ENCODE data around the gene MIXL1. TPM values are rescaled to one million over a fixed set of nuclear protein-coding genes. Genes with fewer than 3 reads are reported as not detected.

The MIXL1 gene
- total RNA-seq, 4 donors from 2014 or later = 0.32 TPM; not detected in 3

DNA sequence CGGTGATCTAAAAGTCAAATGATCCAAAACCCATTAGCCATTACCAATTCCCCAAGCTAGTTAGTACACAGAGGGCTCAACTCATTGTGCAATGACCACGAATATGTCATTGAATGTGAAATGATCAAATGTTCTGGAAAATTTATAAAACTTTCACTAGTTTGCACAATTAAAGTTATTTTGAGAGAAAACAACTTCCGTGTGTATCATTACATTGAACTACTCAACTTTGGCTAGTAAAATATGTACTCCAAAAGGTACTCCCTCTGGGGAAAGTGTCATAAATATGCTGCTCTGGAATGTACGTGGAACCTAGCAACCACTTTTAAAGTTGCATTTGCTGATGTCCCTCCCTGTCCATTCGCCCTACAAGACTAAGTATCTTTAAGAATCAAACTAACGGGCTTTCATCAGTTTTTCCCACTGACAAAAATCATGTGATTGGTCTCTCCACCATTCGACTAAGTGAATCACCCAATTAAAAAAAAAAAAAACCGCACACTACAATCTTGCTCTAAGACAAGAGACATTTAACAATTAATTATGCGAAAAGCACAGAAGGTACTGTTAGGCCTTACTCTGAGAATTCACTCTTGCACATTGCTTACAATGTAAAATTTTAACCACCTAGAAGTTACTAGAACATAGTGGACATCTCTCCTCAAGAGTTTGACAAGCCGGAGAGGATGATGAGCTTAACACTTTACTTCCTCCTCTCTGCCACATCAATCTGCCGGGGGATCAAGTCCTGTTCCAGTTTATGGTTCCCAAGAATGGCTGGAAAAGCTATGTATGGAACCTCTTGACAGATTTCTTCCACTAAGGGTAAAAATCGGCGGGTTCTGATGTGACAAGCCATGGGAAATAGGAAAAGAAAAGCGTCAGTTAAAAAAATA, 38.1 kb upstream of the MIXL1 start:
- H3K27ac ChIP-seq = peak overlapping the region; percentile 93 to 98 (median 95)
- no peaks in the 10 kb centered on the region for H3K9me3 ChIP-seq
- in situ Hi-C loops (cut with MboI; ENCODE audit: low pct_ligation_motif_present in 1 of 4, low pct_unique_long_range_greater_than_20kb in 1 of 4, low sequenced_read_pairs in 3 of 4) (loop anchor here in 1 of 4 donors (5.0 kb wide), 1 partner anchor 53 kb away; no protein-coding TSS in a partner anchor), intact Hi-C loops (cut with DNase I; ENCODE audit: low total_unique reads) (no loop called here)
- no peak for DNase-seq
- WGBS, 2 donors (ENCODE audit: low coverage in 1 of 2) = 20 to 24% methylated on average over 13 to 14 of the region's 14 CpGs
- H3K27me3 ChIP-seq = no peaks in the 10 kb centered on the region
- TF ChIP-seq EP300 (IDR thresholded peaks at IDR 0.05; ENCODE audit: low read depth) = no peak
- peak overlapping the region; percentile 66 to 97 (median 83) for H3K4me3 ChIP-seq
- peaks cover 0 to 3% (median 0%) of the 10 kb centered on the region in 4 donors for H3K36me3 ChIP-seq
- peaks cover 31 to 50% (median 39%) of the 10 kb centered on the region in 4 donors for H3K4me1 ChIP-seq

DNA sequence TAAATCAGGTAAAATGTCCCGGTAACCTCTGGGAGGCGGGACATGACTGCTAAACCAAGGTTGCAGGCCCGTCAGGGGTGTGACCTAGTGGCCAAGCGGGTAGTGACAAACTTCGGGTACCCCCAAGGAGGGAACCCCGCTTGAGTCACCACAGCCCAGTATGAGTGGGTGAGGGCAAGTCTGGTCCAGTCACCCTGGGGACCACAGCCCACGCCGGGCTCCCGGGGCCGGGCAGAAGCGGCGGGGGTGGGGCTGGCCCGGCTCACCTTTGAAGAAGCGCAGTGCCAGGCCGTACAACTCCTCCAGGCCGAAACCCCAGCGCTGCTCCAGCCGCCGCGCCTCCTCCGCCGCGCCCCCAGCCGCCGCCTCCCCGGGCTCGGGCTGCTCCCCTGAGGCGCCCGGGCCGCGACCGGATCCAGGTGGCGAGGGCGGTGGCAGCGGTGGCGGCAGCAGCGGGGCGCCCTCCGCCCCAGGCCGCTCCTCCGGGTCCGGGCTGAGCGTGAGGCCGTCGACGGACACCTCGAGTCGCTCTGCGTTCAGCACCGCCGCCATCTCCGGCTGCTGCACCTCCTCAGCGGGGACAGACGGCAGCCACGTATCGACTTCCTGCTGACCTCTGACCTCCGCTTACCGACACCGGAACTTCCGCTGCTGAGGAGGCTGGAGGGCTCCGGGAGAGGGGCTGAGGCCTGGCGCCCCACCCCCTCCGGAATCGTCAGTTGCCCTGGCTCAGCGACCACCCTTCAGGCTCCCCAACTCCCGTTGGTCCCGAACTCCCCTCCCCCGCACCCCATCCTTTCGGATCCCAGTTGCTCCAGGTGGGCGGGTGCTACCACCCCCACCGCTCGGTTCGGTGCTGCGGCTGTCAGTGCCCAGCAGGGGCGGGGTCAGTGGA, 37.1 kb upstream of the MIXL1 start, which contains the start of gene ACBD3:
Gene ACBD3 (minus strand): TSS at position 618 of the 895 bp plus-strand sequence. CDS start 66 bp downstream, at position 552.
- H3K27me3 ChIP-seq = no peaks in the 10 kb centered on the region
- intact Hi-C loops (cut with DNase I; ENCODE audit: low total_unique reads) (no loop called here), in situ Hi-C loops (cut with MboI; ENCODE audit: low pct_ligation_motif_present in 1 of 4, low pct_unique_long_range_greater_than_20kb in 1 of 4, low sequenced_read_pairs in 3 of 4) (loop anchor here in 1 of 4 donors (5.0 kb wide), 1 partner anchor 54 kb away; no protein-coding TSS in a partner anchor)
- no peaks in the 10 kb centered on the region for H3K36me3 ChIP-seq
- peak; percentile 92 to 96 (median 96) for TF ChIP-seq POLR2AphosphoS5 (IDR thresholded peaks at IDR 0.05)
- TF ChIP-seq, protein P1, sequence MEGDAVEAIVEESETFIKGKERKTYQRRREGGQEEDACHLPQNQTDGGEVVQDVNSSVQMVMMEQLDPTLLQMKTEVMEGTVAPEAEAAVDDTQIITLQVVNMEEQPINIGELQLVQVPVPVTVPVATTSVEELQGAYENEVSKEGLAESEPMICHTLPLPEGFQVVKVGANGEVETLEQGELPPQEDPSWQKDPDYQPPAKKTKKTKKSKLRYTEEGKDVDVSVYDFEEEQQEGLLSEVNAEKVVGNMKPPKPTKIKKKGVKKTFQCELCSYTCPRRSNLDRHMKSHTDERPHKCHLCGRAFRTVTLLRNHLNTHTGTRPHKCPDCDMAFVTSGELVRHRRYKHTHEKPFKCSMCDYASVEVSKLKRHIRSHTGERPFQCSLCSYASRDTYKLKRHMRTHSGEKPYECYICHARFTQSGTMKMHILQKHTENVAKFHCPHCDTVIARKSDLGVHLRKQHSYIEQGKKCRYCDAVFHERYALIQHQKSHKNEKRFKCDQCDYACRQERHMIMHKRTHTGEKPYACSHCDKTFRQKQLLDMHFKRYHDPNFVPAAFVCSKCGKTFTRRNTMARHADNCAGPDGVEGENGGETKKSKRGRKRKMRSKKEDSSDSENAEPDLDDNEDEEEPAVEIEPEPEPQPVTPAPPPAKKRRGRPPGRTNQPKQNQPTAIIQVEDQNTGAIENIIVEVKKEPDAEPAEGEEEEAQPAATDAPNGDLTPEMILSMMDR (IDR thresholded peaks at IDR 0.05) = peak in 3 of 5 experiments; percentile 21 to 47 (median 39)
- TF ChIP-seq EP300 (IDR thresholded peaks at IDR 0.05; ENCODE audit: low read depth) = no peak
- peak; percentile 87 for TF ChIP-seq POLR2A (IDR thresholded peaks at IDR 0.05)
- H3K27ac ChIP-seq = peak within 1 kb of the TSS; percentile 93 to 98 (median 95)
- H3K9me3 ChIP-seq = no peaks in the 10 kb centered on the region
- DNase-seq = peak; percentile 90
- H3K4me3 ChIP-seq = peak within 1 kb of the TSS; percentile 66 to 97 (median 83)
- 1% methylated on average over 62 of the region's 75 CpGs; no CpG with 5 or more reads in 1 of the 2 donors for whole genome bisulfite sequencing, 2 donors (ENCODE audit: low coverage in 1 of 2)
- H3K4me1 ChIP-seq = peaks cover 28 to 48% (median 36%) of the 10 kb centered on the region in 4 donors

DNA sequence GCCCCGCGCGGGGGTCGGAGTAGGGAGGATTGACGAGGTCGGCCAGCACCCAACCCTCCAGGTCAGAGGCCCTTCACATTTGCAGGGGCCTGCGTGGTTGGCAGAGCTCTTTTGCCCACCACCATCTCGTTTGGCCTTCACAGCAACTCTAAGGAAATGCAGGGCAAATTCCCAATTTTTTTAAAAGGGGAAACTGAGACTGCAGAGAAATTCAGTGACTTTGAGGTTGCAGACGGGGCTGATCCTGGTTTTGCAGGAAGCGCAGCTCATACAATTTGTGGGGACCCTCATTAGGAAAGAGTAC, 36.5 kb upstream of the MIXL1 start:
- WGBS, 2 donors (ENCODE audit: low coverage in 1 of 2) = 10 to 11% methylated on average over 3 to 10 of the region's 10 CpGs
- H3K4me1 ChIP-seq = peaks cover 23 to 42% (median 30%) of the 10 kb centered on the region in 4 donors
- in situ Hi-C loops (cut with MboI; ENCODE audit: low pct_ligation_motif_present in 1 of 4, low pct_unique_long_range_greater_than_20kb in 1 of 4, low sequenced_read_pairs in 3 of 4) (loop anchor here in 1 of 4 donors (5.0 kb wide), 1 partner anchor 55 kb away; no protein-coding TSS in a partner anchor), intact Hi-C loops (cut with DNase I; ENCODE audit: low total_unique reads) (no loop called here)
- H3K9me3 ChIP-seq = no peaks in the 10 kb centered on the region
- no peaks in the 10 kb centered on the region for H3K36me3 ChIP-seq
- no peak for DNase-seq
- TF ChIP-seq POLR2AphosphoS5 (IDR thresholded peaks at IDR 0.05) = no peak
- TF ChIP-seq POLR2A (IDR thresholded peaks at IDR 0.05) = no peak
- TF ChIP-seq, protein P1 (IDR thresholded peaks at IDR 0.05) = no peak
- TF ChIP-seq EP300 (IDR thresholded peaks at IDR 0.05; ENCODE audit: low read depth) = no peak
- H3K27ac ChIP-seq = peak overlapping the region; percentile 93 to 98 (median 95)
- no peaks in the 10 kb centered on the region for H3K27me3 ChIP-seq
- H3K4me3 ChIP-seq = peak overlapping the region; percentile 66 to 97 (median 83)

DNA sequence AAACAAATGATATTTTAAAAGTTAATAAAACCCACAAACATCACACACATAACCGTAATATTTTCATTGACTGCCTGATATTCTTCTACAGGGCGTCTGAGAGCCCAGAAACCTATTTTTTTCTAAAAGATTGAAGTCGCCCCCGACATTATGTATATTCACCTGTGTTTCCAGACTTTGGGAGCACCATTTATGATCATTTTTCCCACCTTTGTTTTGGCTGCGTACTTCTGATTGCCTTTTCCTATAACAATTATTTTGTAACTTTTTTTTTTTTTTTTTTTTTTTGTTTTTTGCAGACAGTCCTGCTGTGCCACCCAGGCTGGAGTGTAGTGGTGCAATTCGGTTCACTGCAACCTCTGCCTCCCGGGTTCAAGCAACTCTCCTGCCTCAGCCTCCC, 36.1 kb upstream of the MIXL1 start:
- Histone ChIP-seq H3K4me1 (peaks cover 21 to 38% (median 26%) of the 10 kb centered on the region in 4 donors), H3K27ac (peak overlapping the region; percentile 93 to 98 (median 95)), H3K9me3 (no peaks in the 10 kb centered on the region), H3K36me3 (no peaks in the 10 kb centered on the region), H3K27me3 (no peaks in the 10 kb centered on the region), H3K4me3 (peak overlapping the region in 2 of 4 donors; percentile 81 to 85)
- intact Hi-C loops (cut with DNase I; ENCODE audit: low total_unique reads) = no loop called here
- no peak for DNase-seq
- in situ Hi-C loops (cut with MboI; ENCODE audit: low pct_ligation_motif_present in 1 of 4, low pct_unique_long_range_greater_than_20kb in 1 of 4, low sequenced_read_pairs in 3 of 4) = loop anchor here in 1 of 4 donors (5.0 kb wide), 1 partner anchor 55 kb away; no protein-coding TSS in a partner anchor
- WGBS, 2 donors (ENCODE audit: low coverage in 1 of 2) = 82 to 91% methylated on average over 6 to 7 of the region's 7 CpGs
- TF ChIP-seq POLR2A (IDR thresholded peaks at IDR 0.05) (no peak), POLR2AphosphoS5 (IDR thresholded peaks at IDR 0.05) (no peak), EP300 (IDR thresholded peaks at IDR 0.05; ENCODE audit: low read depth) (no peak)
- TF ChIP-seq, protein P1 (IDR thresholded peaks at IDR 0.05) = no peak
